ENCODE measurements around the gene SRPK2.

Gene SRPK2

DNA sequence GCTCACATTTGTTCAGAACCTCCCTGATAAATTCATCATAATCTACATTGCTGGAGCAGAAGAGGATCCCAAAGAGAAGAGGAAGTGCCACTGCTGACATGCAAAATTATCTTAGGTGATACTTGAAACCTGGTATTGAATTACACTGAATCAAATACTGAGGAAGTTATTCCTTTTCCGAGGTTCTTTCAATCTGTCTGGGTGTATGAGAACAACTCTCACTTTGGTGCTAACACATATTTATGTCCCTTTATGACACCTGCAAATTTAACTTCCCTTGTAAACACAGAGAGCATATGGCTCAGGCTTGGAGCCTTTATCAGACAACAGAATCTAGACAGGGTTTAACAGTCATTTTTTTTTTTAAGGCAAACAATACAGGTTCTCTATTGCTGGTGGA, 131.4 kb downstream of the SRPK2 start:
- Histone ChIP-seq H3K27ac (ENCODE audit: extremely low read depth, low read depth, low read length) (no peak overlapping the region), H3K4me3 (ENCODE audit: low read depth, low read length) (no peak overlapping the region), H3K9me3 (ENCODE audit: control insufficient read depth, insufficient read depth, low read depth, low read length) (no peaks in the 10 kb centered on the region), H3K4me1 (ENCODE audit: control insufficient read depth, insufficient read depth, low read length) (peaks cover 12% of the 10 kb centered on the region), H3K36me3 (ENCODE audit: control insufficient read depth in 2 of 2, insufficient read depth in 1 of 2, low read length in 2 of 2) (no peaks in the 10 kb centered on the region)
- ChIA-PET CTCF (interaction anchor here (0.7 kb wide), 1 partner anchor 142 kb away, joined by 3 read pairs; no protein-coding TSS in a partner anchor), POLR2A (no interaction called here)
- TF ChIP-seq, protein P1, sequence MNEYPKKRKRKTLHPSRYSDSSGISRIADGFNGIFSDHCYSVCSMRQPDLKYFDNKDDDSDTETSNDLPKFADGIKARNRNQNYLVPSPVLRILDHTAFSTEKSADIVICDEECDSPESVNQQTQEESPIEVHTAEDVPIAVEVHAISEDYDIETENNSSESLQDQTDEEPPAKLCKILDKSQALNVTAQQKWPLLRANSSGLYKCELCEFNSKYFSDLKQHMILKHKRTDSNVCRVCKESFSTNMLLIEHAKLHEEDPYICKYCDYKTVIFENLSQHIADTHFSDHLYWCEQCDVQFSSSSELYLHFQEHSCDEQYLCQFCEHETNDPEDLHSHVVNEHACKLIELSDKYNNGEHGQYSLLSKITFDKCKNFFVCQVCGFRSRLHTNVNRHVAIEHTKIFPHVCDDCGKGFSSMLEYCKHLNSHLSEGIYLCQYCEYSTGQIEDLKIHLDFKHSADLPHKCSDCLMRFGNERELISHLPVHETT (tag by site-specific recombination; IDR thresholded peaks at IDR 0.05): no peak
- TF ChIP-seq, protein P2, sequence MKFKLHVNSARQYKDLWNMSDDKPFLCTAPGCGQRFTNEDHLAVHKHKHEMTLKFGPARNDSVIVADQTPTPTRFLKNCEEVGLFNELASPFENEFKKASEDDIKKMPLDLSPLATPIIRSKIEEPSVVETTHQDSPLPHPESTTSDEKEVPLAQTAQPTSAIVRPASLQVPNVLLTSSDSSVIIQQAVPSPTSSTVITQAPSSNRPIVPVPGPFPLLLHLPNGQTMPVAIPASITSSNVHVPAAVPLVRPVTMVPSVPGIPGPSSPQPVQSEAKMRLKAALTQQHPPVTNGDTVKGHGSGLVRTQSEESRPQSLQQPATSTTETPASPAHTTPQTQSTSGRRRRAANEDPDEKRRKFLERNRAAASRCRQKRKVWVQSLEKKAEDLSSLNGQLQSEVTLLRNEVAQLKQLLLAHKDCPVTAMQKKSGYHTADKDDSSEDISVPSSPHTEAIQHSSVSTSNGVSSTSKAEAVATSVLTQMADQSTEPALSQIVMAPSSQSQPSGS (tag by site-specific recombination; IDR thresholded peaks at IDR 0.05; ENCODE audit: low read depth): no peak
- TF ChIP-seq, protein P3, sequence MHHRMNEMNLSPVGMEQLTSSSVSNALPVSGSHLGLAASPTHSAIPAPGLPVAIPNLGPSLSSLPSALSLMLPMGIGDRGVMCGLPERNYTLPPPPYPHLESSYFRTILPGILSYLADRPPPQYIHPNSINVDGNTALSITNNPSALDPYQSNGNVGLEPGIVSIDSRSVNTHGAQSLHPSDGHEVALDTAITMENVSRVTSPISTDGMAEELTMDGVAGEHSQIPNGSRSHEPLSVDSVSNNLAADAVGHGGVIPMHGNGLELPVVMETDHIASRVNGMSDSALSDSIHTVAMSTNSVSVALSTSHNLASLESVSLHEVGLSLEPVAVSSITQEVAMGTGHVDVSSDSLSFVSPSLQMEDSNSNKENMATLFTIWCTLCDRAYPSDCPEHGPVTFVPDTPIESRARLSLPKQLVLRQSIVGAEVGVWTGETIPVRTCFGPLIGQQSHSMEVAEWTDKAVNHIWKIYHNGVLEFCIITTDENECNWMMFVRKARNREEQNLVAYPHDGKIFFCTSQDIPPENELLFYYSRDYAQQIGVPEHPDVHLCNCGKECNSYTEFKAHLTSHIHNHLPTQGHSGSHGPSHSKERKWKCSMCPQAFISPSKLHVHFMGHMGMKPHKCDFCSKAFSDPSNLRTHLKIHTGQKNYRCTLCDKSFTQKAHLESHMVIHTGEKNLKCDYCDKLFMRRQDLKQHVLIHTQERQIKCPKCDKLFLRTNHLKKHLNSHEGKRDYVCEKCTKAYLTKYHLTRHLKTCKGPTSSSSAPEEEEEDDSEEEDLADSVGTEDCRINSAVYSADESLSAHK (tag by site-specific recombination; IDR thresholded peaks at IDR 0.05): peak; percentile 90
- TF ChIP-seq ZNF341 (tag by site-specific recombination; IDR thresholded peaks at IDR 0.05; ENCODE audit: low read depth): no peak
- TF ChIP-seq ZNF404 (tag by site-specific recombination; IDR thresholded peaks at IDR 0.05): no peak
- TF ChIP-seq ZNF585B (tag by site-specific recombination; IDR thresholded peaks at IDR 0.05): no peak
- peak; percentile 58; the same call in 1 of the 2 replicates for TF ChIP-seq FEZF1 (tag by site-specific recombination; IDR thresholded peaks at IDR 0.05)
- no peak for TF ChIP-seq ZNF157 (tag by site-specific recombination; IDR thresholded peaks at IDR 0.05)
- peak; percentile 77 for TF ChIP-seq SP7 (tag by site-specific recombination; IDR thresholded peaks at IDR 0.05)
- no peak for TF ChIP-seq ZNF433 (tag by site-specific recombination; IDR thresholded peaks at IDR 0.05; ENCODE audit: low read depth)
- TF ChIP-seq OSR2 (tag by site-specific recombination; IDR thresholded peaks at IDR 0.05): peak; percentile 75
- no peak for TF ChIP-seq ZNF664 (tag by site-specific recombination; IDR thresholded peaks at IDR 0.05)
- TF ChIP-seq ZNF670 (tag by site-specific recombination; IDR thresholded peaks at IDR 0.05; ENCODE audit: low read depth): no peak
- TF ChIP-seq, protein P4, sequence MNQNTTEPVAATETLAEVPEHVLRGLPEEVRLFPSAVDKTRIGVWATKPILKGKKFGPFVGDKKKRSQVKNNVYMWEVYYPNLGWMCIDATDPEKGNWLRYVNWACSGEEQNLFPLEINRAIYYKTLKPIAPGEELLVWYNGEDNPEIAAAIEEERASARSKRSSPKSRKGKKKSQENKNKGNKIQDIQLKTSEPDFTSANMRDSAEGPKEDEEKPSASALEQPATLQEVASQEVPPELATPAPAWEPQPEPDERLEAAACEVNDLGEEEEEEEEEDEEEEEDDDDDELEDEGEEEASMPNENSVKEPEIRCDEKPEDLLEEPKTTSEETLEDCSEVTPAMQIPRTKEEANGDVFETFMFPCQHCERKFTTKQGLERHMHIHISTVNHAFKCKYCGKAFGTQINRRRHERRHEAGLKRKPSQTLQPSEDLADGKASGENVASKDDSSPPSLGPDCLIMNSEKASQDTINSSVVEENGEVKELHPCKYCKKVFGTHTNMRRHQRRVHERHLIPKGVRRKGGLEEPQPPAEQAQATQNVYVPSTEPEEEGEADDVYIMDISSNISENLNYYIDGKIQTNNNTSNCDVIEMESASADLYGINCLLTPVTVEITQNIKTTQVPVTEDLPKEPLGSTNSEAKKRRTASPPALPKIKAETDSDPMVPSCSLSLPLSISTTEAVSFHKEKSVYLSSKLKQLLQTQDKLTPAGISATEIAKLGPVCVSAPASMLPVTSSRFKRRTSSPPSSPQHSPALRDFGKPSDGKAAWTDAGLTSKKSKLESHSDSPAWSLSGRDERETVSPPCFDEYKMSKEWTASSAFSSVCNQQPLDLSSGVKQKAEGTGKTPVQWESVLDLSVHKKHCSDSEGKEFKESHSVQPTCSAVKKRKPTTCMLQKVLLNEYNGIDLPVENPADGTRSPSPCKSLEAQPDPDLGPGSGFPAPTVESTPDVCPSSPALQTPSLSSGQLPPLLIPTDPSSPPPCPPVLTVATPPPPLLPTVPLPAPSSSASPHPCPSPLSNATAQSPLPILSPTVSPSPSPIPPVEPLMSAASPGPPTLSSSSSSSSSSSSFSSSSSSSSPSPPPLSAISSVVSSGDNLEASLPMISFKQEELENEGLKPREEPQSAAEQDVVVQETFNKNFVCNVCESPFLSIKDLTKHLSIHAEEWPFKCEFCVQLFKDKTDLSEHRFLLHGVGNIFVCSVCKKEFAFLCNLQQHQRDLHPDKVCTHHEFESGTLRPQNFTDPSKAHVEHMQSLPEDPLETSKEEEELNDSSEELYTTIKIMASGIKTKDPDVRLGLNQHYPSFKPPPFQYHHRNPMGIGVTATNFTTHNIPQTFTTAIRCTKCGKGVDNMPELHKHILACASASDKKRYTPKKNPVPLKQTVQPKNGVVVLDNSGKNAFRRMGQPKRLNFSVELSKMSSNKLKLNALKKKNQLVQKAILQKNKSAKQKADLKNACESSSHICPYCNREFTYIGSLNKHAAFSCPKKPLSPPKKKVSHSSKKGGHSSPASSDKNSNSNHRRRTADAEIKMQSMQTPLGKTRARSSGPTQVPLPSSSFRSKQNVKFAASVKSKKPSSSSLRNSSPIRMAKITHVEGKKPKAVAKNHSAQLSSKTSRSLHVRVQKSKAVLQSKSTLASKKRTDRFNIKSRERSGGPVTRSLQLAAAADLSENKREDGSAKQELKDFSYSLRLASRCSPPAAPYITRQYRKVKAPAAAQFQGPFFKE (tag by site-specific recombination; IDR thresholded peaks at IDR 0.05; ENCODE audit: borderline replicate concordance): no peak
- no peak for TF ChIP-seq ZNF302 (tag by site-specific recombination; IDR thresholded peaks at IDR 0.05; ENCODE audit: low read depth)
- TF ChIP-seq, protein P5, sequence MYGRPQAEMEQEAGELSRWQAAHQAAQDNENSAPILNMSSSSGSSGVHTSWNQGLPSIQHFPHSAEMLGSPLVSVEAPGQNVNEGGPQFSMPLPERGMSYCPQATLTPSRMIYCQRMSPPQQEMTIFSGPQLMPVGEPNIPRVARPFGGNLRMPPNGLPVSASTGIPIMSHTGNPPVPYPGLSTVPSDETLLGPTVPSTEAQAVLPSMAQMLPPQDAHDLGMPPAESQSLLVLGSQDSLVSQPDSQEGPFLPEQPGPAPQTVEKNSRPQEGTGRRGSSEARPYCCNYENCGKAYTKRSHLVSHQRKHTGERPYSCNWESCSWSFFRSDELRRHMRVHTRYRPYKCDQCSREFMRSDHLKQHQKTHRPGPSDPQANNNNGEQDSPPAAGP (tag by site-specific recombination; IDR thresholded peaks at IDR 0.05): no peak
- TF ChIP-seq GLI2 (tag by site-specific recombination; IDR thresholded peaks at IDR 0.05; ENCODE audit: borderline replicate concordance, low read depth): no peak
- no peak for TF ChIP-seq ZNF600 (tag by site-specific recombination; IDR thresholded peaks at IDR 0.05)
- TF ChIP-seq SP2 (tag by site-specific recombination; IDR thresholded peaks at IDR 0.05): no peak
- no peak for TF ChIP-seq SETDB1 (IDR thresholded peaks at IDR 0.05; ENCODE audit: insufficient read length, low read length)
- TF ChIP-seq ZNF624 (tag by site-specific recombination; IDR thresholded peaks at IDR 0.05): no peak
- TF ChIP-seq ZBTB17 (tag by site-specific recombination; IDR thresholded peaks at IDR 0.05): no peak
- peak; percentile 52; the same call in 1 of the 2 replicates for TF ChIP-seq PRDM1 (tag by site-specific recombination; IDR thresholded peaks at IDR 0.05)
- TF ChIP-seq, protein P6, sequence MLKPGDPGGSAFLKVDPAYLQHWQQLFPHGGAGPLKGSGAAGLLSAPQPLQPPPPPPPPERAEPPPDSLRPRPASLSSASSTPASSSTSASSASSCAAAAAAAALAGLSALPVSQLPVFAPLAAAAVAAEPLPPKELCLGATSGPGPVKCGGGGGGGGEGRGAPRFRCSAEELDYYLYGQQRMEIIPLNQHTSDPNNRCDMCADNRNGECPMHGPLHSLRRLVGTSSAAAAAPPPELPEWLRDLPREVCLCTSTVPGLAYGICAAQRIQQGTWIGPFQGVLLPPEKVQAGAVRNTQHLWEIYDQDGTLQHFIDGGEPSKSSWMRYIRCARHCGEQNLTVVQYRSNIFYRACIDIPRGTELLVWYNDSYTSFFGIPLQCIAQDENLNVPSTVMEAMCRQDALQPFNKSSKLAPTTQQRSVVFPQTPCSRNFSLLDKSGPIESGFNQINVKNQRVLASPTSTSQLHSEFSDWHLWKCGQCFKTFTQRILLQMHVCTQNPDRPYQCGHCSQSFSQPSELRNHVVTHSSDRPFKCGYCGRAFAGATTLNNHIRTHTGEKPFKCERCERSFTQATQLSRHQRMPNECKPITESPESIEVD (tag by site-specific recombination; IDR thresholded peaks at IDR 0.05): peak; percentile 75
- no peak for TF ChIP-seq ZNF473 (tag by site-specific recombination; IDR thresholded peaks at IDR 0.05)

All from HEK293 (cell line).